BLaER1 (cell line): ENCODE results near the gene CNPY1.

ENCODE experiments used
- H3K27ac ChIP-seq: shearing (Covaris generic); formaldehyde crosslinking; 2 replicates; pipeline ENCODE4 v1.8.1; 2022
- H3K27me3 ChIP-seq: shearing (Covaris generic); formaldehyde crosslinking; 2 replicates; pipeline ENCODE4 v1.8.1; 2022
- H3K36me3 ChIP-seq: shearing (Covaris generic); formaldehyde crosslinking; 2 replicates; pipeline ENCODE4 v1.8.1; 2022
- H3K4me1 ChIP-seq: shearing (Covaris generic); formaldehyde crosslinking; 2 replicates; pipeline ENCODE4 v1.8.1; 2022
- H3K4me2 ChIP-seq: shearing (Covaris generic); formaldehyde crosslinking; 2 replicates; pipeline ENCODE4 v1.8.1; 2022
- H3K4me3 ChIP-seq: shearing (Covaris generic); formaldehyde crosslinking; 2 replicates; pipeline ENCODE4 v1.8.1; 2022
- H3K9ac ChIP-seq: shearing (Covaris generic); formaldehyde crosslinking; 2 replicates; pipeline ENCODE4 v1.8.1; 2022
- H3K9me3 ChIP-seq: shearing (Covaris generic); formaldehyde crosslinking; 2 replicates; pipeline ENCODE4 v1.8.1; 2022
- H4K20me1 ChIP-seq: shearing (Covaris generic); formaldehyde crosslinking; 2 replicates; pipeline ENCODE4 v1.8.1; 2022
- Cebpa-rat ChIP-seq: shearing (Covaris generic); IDR thresholded peaks from 2 replicates; pipeline ENCODE4 v1.8.1; 2022

Gene CNPY1

DNA sequence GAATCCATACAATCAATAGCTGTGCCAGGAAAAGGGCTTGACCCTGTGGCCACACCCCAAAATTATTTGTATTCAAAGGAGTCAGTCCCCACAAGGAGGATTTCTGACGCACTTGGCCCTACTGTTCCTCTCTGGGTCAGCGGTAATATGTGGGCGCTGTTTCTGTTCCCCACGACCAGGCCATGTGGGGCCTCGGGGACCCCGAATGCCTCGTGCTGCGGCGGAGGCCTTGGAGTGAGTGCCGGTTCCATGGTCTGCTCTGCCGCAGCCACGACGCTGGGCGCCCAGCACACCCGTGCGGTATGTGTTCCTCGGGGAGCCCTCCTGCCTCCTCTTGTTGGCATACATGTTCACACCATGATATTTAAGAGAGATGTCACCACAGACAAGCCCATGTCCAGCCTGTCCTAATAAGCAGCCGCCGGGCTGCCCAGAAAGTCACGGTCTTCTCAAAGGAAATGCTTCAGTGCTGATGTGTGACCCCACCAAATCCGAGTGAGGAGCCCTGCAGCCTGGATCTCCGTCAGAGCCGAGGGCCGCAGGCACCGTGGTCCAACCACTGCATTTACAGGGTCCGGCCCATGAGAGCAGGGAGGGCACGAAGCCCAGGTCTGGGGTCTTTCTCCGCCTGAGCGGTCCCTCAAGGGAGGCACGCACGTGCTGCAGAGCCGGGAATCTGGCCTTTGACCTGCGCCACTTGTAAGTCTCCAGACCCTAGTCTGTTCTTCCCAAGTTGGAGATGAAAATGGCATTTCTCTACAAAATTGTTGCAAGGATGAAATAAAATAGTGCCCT lies 52.4 kb downstream of the CNPY1 start:
- TF ChIP-seq Cebpa-rat = no peak
- Histone ChIP-seq H3K27me3 (peaks cover 6% of the 10 kb centered on the region), H3K36me3 (no peaks in the 10 kb centered on the region)

DNA sequence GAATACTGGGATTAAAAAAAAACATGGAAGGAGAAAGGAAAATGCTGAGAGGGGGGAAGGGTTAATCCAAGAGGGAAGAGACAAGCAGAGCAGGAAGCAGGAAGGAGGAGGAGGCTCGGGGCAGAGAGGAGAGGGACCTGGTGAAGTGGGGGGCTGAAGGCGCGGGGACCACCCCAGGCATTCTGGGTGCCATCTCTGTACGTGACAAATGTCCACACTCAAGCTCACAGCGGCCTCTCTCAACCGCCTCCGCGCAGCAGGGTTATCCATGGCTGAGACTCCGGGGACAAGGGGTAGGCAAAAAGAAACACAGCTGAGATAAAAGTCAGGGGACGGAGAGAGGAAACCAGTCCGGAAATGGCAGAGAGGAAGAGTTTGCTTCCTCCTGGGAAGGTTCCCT lies 54.5 kb downstream of the CNPY1 start:
- H3K27ac ChIP-seq = peak overlapping the region; percentile 81
- H3K36me3 ChIP-seq = no peaks in the 10 kb centered on the region
- H3K4me2 ChIP-seq = peak overlapping the region; percentile 93
- no peaks in the 10 kb centered on the region for H3K9me3 ChIP-seq
- peak overlapping the region; percentile 66 for H3K4me3 ChIP-seq
- no peak for TF ChIP-seq Cebpa-rat
- H3K9ac ChIP-seq = peak overlapping the region; percentile 75
- no peaks in the 10 kb centered on the region; the same call in 1 of the 2 replicates for H3K27me3 ChIP-seq
- H3K4me1 ChIP-seq = peaks cover 39% of the 10 kb centered on the region
- H4K20me1 ChIP-seq = no peaks in the 10 kb centered on the region

More for the DNA sequence above, 52.4 kb downstream of the CNPY1 start:
- no peaks in the 10 kb centered on the region for H4K20me1 ChIP-seq
- no peak overlapping the region for H3K4me2 ChIP-seq
- no peak overlapping the region for H3K27ac ChIP-seq
- peaks cover 36% of the 10 kb centered on the region for H3K4me1 ChIP-seq
- H3K4me3 ChIP-seq = no peak overlapping the region
- no peaks in the 10 kb centered on the region for H3K9me3 ChIP-seq
- no peak overlapping the region for H3K9ac ChIP-seq

DNA sequence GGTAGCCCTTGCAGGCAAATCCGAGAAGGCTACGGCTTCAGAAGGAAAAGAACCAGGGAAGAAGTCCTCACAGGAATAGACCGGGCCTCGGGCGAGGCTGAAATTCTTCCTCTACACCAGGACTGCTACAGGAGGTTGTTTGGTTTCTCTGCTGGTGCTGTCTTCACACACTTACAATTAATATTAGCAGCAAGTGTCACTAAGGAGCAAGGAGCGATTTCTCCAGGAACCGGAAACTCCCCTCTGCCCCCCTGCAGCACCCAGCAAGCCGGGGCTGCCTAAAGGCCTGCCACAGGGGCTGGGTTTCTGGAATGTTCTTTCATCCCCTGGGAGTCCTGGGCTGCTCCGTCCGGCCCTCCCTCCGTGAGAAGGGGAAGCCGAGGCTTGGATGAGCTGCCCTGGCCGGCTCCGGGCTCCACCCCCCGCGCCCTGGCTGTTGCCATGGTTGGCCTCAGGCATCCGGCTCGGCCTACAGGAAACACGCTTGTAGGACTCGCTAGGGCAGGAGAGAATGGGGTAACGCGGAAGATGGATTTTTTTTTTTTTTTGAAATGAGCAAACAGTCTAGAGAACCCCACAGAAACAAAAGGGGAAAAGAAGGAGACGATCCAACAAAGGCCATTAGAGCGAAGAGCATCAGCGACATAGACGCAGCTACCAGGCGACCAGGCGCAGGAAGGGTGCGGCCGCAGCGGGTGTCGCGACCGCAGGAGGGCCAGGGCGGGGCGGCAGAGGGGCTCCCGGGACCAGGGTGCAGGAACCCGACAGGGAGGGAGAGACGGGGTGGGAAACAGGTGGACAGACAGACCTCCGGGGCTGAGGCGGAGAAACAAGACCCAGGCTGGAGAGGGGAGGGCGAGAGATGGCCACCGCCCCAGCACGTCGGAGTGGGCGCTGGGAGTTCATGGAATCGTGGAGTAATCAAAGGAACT lies 55.4 kb downstream of the CNPY1 start:
- Histone ChIP-seq H3K4me2 (peak overlapping the region; percentile 93), H3K27ac (peak overlapping the region; percentile 81), H3K4me1 (peaks cover 38% of the 10 kb centered on the region), H3K4me3 (peak overlapping the region; percentile 66), H3K27me3 (no peaks in the 10 kb centered on the region), H3K9me3 (no peaks in the 10 kb centered on the region), H4K20me1 (no peaks in the 10 kb centered on the region), H3K9ac (peak overlapping the region; percentile 75), H3K36me3 (no peaks in the 10 kb centered on the region)
- TF ChIP-seq Cebpa-rat = no peak

DNA sequence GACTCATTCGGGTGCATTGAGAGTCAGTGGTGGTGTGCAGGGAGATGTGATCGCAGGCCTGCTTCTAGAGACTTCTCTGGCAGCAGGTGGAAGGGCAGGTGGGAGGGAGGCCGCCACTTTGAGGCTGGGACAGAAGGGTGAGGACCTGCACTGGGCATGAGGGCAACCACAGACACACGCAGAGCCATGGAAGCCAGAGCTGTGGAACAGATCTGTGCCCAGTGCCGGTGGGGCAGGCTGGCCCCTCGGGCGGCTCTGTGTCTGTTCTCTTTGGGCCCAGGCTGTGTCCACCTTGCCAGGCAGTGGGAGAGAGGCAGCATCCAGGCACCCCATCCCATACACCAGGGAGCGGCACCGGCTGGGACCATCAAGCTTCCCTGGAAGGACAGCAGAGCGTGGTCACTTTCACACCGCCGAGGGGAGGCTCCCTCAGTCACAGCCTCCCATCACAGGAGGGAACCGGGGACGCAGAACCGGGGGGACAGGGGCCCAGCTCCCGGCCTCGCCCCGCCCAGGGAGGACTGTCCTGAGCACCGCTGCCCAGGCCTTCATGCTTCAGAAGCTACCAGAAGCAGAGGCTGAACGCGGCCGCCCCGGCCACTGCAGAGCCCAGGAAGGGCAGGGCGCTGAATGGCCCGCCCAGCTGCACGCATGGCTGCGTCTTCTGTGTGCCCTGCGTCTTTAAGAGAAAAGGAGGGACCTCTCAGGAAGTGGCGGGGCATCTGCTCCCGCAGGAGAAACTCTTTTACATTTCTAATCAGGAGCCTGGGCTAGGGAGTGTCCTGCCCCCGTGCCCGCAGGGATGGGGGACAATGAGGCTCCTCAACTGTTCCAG lies 56.3 kb downstream of the CNPY1 start:
- H3K9me3 ChIP-seq = no peaks in the 10 kb centered on the region
- peak overlapping the region; percentile 93 for H3K4me2 ChIP-seq
- H4K20me1 ChIP-seq = no peaks in the 10 kb centered on the region
- H3K4me1 ChIP-seq = peaks cover 34% of the 10 kb centered on the region
- H3K27me3 ChIP-seq = no peaks in the 10 kb centered on the region
- TF ChIP-seq Cebpa-rat = no peak
- no peaks in the 10 kb centered on the region for H3K36me3 ChIP-seq
- H3K27ac ChIP-seq = peak overlapping the region; percentile 81
- H3K9ac ChIP-seq = peak overlapping the region; percentile 75; the same call in 1 of the 2 replicates
- H3K4me3 ChIP-seq = peak overlapping the region; percentile 66

DNA sequence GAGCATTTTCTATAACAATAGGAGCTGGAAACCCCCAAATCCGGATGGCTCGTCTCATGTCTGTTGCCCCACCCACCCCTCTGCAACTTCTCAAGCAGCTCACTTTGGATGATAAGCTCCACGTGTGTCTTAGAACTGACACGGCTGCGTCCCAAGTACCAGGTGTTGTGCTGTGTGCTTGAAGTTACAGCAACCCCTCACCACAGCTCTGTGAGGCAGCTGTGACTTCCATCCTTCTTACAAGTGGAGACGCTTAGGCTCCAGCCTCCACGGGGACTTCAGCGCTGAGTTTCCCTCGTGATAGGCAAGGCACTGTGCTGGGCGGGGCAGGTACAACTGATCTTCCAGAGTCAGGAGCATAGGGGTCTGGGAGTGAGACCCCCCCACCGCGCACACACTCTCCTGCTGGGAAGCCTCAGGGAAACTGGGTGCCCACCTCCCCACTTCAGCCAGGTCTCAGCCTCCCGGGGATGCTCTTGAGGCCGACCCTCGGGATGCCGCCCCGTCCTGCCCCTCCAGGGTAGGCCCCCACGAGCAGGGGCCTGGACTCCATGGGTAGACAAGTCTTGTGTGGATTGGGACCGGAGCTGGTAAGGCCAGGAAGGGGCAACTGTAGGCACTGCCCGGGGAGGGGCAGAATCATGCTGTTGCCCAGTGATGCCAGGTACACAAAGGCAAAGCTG lies 57.1 kb downstream of the CNPY1 start:
- no peak overlapping the region for H3K9ac ChIP-seq

DNA sequence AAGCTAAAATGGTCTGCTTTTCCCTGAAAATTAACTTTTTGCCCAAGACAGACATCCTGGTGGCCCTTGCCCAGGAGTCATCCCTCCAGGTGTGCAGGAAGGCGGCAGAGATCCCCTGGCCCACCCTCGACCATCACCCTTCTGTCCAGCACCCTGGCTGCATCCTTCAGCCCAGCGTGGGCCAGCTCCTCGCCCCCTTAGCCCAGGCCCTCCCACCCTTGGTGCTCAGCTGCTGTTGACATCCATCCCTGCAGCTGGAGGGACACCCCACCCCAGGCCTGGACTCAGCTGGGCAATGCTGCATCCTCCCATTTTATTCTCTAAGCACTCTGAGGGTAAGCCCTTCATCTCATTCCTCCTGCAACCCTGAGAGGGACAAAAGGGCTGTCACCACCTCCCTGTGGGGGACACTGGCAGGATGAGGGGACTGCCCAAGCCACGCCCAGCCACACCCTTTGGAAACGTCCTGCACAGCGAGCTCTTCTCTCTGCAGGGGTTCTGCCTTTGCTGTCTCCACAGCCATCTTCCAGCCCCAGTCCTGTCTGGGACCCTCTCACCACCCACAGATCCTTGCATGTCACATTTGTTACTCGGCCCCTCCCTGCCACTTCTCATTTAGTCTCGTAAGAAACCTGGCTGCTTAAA lies 57.8 kb downstream of the CNPY1 start:
- Histone ChIP-seq H3K4me3 (no peak overlapping the region), H4K20me1 (no peaks in the 10 kb centered on the region), H3K4me2 (peak overlapping the region; percentile 93), H3K9ac (no peak overlapping the region), H3K27ac (no peak overlapping the region), H3K9me3 (no peaks in the 10 kb centered on the region), H3K4me1 (peaks cover 34% of the 10 kb centered on the region), H3K27me3 (no peaks in the 10 kb centered on the region; the same call in 1 of the 2 replicates), H3K36me3 (no peaks in the 10 kb centered on the region)
- no peak for TF ChIP-seq Cebpa-rat

More for the DNA sequence above, 57.1 kb downstream of the CNPY1 start:
- H3K36me3 ChIP-seq = no peaks in the 10 kb centered on the region
- peak overlapping the region; percentile 93 for H3K4me2 ChIP-seq
- TF ChIP-seq Cebpa-rat = no peak
- peak overlapping the region; percentile 81 for H3K27ac ChIP-seq
- peaks cover 34% of the 10 kb centered on the region for H3K4me1 ChIP-seq
- no peak overlapping the region for H3K4me3 ChIP-seq
- no peaks in the 10 kb centered on the region for H3K27me3 ChIP-seq
- no peaks in the 10 kb centered on the region for H4K20me1 ChIP-seq
- H3K9me3 ChIP-seq = no peaks in the 10 kb centered on the region

DNA sequence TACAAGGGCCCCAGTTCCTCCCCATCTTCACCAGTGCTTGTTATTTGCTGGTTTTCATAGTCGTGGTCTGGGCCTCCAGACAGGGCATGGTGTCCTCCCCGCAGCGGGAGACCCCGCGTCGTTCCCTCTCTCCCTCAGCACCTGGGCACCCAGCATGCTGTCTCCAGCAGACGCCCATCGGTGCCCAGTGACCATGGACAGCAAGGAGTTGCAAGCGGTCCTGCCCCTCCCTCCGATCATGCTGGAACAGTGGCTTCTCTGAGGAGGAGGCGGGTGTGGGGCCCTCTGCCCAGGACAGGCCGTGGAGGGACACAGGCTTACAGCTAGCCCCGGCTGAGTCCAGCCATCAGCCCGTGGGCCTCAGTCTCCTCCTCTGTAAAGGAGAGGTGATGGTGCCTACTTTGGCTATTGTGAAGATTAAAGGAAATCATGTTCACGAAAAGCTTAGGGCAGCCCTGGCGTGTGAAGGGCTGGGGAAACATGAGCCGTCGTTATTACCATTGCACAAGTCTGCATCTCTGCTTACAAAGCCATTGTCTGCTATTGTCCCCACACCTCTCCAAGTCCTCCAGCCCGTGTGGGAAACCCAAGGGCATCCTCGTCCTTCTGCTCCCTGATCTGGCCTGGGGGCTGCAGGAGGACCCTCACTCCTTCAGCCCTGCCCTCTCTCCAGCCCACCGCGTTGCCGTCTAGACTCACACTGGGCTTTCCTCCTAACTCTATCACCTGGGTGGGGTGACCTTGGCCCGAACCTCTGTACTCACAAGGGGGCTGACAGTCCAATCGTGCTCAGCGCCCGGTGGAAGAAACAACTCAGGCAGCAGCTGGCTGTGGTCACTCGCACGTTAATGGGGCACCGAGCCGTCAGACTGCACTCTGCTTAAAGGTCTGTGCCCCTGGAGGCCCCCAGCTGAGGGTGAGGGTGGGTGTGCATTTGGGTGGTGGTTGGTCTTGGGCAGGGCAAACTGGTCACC lies 58.6 kb downstream of the CNPY1 start:
- Histone ChIP-seq H3K36me3 (no peaks in the 10 kb centered on the region), H3K9me3 (no peaks in the 10 kb centered on the region), H3K27ac (no peak overlapping the region), H3K9ac (no peak overlapping the region), H4K20me1 (no peaks in the 10 kb centered on the region), H3K4me2 (no peak overlapping the region), H3K27me3 (peaks cover 6% of the 10 kb centered on the region; the same call in 1 of the 2 replicates), H3K4me1 (peaks cover 34% of the 10 kb centered on the region), H3K4me3 (no peak overlapping the region)
- TF ChIP-seq Cebpa-rat = no peak
